Spinal cord (tissue), 10 donors: ENCODE data around the gene CPT1C. TPM values are rescaled to one million over a fixed set of nuclear protein-coding genes. Genes with fewer than 3 reads are reported as not detected.

Source experiments
- DNase-seq, 6 donors: peaks; one replicate each; pipeline versions ENCODE4 v3.0.0 to v3.0.0-alpha.2; 2013 to 2015; ENCODE audit warnings: low spot score in 6 of 6, low read depth in 4 of 6
- H3K27ac ChIP-seq: one replicate; pipeline ENCODE4 v1.5.1; 2013; ENCODE audit warnings: low read depth, low read length, control low read depth
- H3K27me3 ChIP-seq: one replicate; pipeline ENCODE4 v1.6.1; 2013; ENCODE audit warnings: low read length; ENCODE audit not compliant: control insufficient read depth, insufficient read depth
- H3K36me3 ChIP-seq: one replicate; pipeline ENCODE4 v1.6.1; 2013; ENCODE audit warnings: low read length; ENCODE audit not compliant: control insufficient read depth, insufficient read depth
- H3K4me1 ChIP-seq: one replicate; pipeline ENCODE4 v1.6.1; 2013; ENCODE audit warnings: low read length; ENCODE audit not compliant: control insufficient read depth, insufficient read depth
- H3K4me3 ChIP-seq: one replicate; pipeline ENCODE4 v1.5.1; 2013; ENCODE audit warnings: low read depth, low read length, control low read depth
- H3K9me3 ChIP-seq: one replicate; pipeline ENCODE4 v1.6.1; 2013; ENCODE audit warnings: low read length; ENCODE audit not compliant: control insufficient read depth, insufficient read depth
- WGBS: methylation state at CpG from one replicate; pipeline ENCODE4 v1.1.5; 2013; ENCODE audit warnings: missing lambda C conversion rate; ENCODE audit not compliant: insufficient coverage; 5-methylcytosine and 5-hydroxymethylcytosine counted together
- long read RNA-seq, 4 donors: transcript quantifications; one replicate each; lab custom pipeline, GENCODE V29; 2026
- polyA plus RNA-seq, 2 donors: library from polyadenylated mRNA; unstranded; fragments of 120-200 nt; gene quantifications; one replicate each; pipeline ENCODE4 v1.2.1, GENCODE V29; 2013; ENCODE audit not compliant: insufficient read length in 2 of 2
- total RNA-seq, 2 donors: library from RNA; depleted of rRNA in 1 of 2; stranded (reverse); fragments of 120-200 nt in 1 of 2; fragments of >200 nt in 1 of 2; gene quantifications; one replicate each; pipeline versions ENCODE4 v1.2.3 to v1.2.4, GENCODE V29; 2013 to 2014
- donor health status: healthy.

The CPT1C gene
- total RNA-seq: 10 to 100 TPM; 23.2 to 32.4 TPM
- polyA plus RNA-seq: 100 to 1,000 TPM; 110 to 128 TPM
- long read RNA-seq, donor 1, transcript CPT1C-210 (4 exons, 812 nt): major isoform, 7 of 10 reads
- long read RNA-seq, donor 1, partial matches to known transcripts: 0 of 10 reads
- long read RNA-seq, donor 1, other reads (novel, unspliced or antisense): 0 of 10 reads
- long read RNA-seq, donor 2: 0 reads
- long read RNA-seq, donor 3, partial matches to known transcripts: 0 of 3 reads
- long read RNA-seq, donor 3, other reads (novel, unspliced or antisense): 0 of 3 reads
- long read RNA-seq, donor 4, partial matches to known transcripts: 0 of 4 reads
- long read RNA-seq, donor 4, other reads (novel, unspliced or antisense): 0 of 4 reads

- WGBS: 0% methylated on average over 38 of the region's 38 CpGs
- Histone ChIP-seq H3K9me3 (no peaks in the 10 kb centered on the region), H3K36me3 (peaks cover 57% of the 10 kb centered on the region), H3K4me1 (peaks cover 47% of the 10 kb centered on the region), H3K4me3 (peak within 1 kb of the TSS; percentile 73), H3K27me3 (peaks cover 6% of the 10 kb centered on the region), H3K27ac (peak within 1 kb of the TSS; percentile 87)
- peak in 5 of 6 donors; percentile 89 to 99 (median 95) for DNase-seq
These were observed at the start of gene CPT1C for GRCh38 chr19:49690656-49691242. TSS of gene CPT1C (plus strand) at chr19:49691116. CDS start at chr19:49692253, 1,137 bp downstream.

- H3K4me1 ChIP-seq: peaks cover 48% of the 10 kb centered on the region
- under 1% methylated on average over 87 of the region's 87 CpGs for WGBS
- peak; percentile 93 to 100 (median 98) for DNase-seq
- H3K9me3 ChIP-seq: no peaks in the 10 kb centered on the region
- H3K4me3 ChIP-seq: peak within 1 kb of the TSS; percentile 99
- peaks cover 24% of the 10 kb centered on the region for H3K36me3 ChIP-seq
- H3K27me3 ChIP-seq: peaks cover 2% of the 10 kb centered on the region
- H3K27ac ChIP-seq: peak within 1 kb of the TSS; percentile 100
These were observed 49.0 kb upstream of the CPT1C start, which contains the start of gene SCAF1 for GRCh38 chr19:49641688-49642491. TSS of gene SCAF1 (plus strand) at chr19:49642209. CDS start at chr19:49645027, 2,818 bp downstream.

- DNase-seq: peak in 1 of 6 donors; percentile 42
- peaks cover 46% of the 10 kb centered on the region for H3K4me1 ChIP-seq
- H3K36me3 ChIP-seq: peaks cover 31% of the 10 kb centered on the region
- H3K9me3 ChIP-seq: no peaks in the 10 kb centered on the region
- 2% methylated on average over 3 of the region's 5 CpGs for WGBS
- peaks cover 2% of the 10 kb centered on the region for H3K27me3 ChIP-seq
- H3K4me3 ChIP-seq: peak overlapping the region; percentile 99
- H3K27ac ChIP-seq: peak overlapping the region; percentile 100
These were observed 48.4 kb upstream of the CPT1C start for GRCh38 chr19:49642492-49643035.

GRCh38 chr19:49643466-49643865 lies 47.5 kb upstream of the CPT1C start:
- Histone ChIP-seq H3K4me1 (peaks cover 39% of the 10 kb centered on the region), H3K4me3 (no peak overlapping the region), H3K9me3 (no peaks in the 10 kb centered on the region), H3K36me3 (peaks cover 40% of the 10 kb centered on the region), H3K27ac (no peak overlapping the region), H3K27me3 (no peaks in the 10 kb centered on the region)
- no peak for DNase-seq
- WGBS: 81% methylated on average over 2 of the region's 2 CpGs

- H3K27ac ChIP-seq: no peak overlapping the region
- no peaks in the 10 kb centered on the region for H3K27me3 ChIP-seq
- DNase-seq: no peak
- 98% methylated on average over 11 of the region's 11 CpGs for WGBS
- H3K4me1 ChIP-seq: peaks cover 23% of the 10 kb centered on the region
- H3K36me3 ChIP-seq: peaks cover 58% of the 10 kb centered on the region
- no peak overlapping the region for H3K4me3 ChIP-seq
- H3K9me3 ChIP-seq: no peaks in the 10 kb centered on the region
These were observed 45.3 kb upstream of the CPT1C start for GRCh38 chr19:49645592-49645991.

- Histone ChIP-seq H3K4me3 (no peak overlapping the region), H3K9me3 (no peaks in the 10 kb centered on the region), H3K36me3 (peaks cover 62% of the 10 kb centered on the region), H3K27ac (no peak overlapping the region), H3K27me3 (no peaks in the 10 kb centered on the region), H3K4me1 (peaks cover 19% of the 10 kb centered on the region)
- WGBS: 94% methylated on average over 12 of the region's 13 CpGs
- no peak for DNase-seq
These were observed 44.9 kb upstream of the CPT1C start for GRCh38 chr19:49645995-49646394.

GRCh38 chr19:49646586-49646985 lies 44.3 kb upstream of the CPT1C start:
- no peaks in the 10 kb centered on the region for H3K27me3 ChIP-seq
- H3K9me3 ChIP-seq: no peaks in the 10 kb centered on the region
- peaks cover 67% of the 10 kb centered on the region for H3K36me3 ChIP-seq
- WGBS: 94% methylated on average over 11 of the region's 17 CpGs
- H3K4me1 ChIP-seq: peaks cover 13% of the 10 kb centered on the region
- H3K4me3 ChIP-seq: no peak overlapping the region
- DNase-seq: no peak
- H3K27ac ChIP-seq: no peak overlapping the region

- peaks cover 91% of the 10 kb centered on the region for H3K36me3 ChIP-seq
- no peak for DNase-seq
- WGBS: 96% methylated on average over 62 of the region's 72 CpGs
These were observed 39.7 kb upstream of the CPT1C start for GRCh38 chr19:49651029-49651819.

More at GRCh38 chr19:49651029-49651819, 39.7 kb upstream of the CPT1C start:
- Histone ChIP-seq H3K27ac (no peak overlapping the region), H3K9me3 (no peaks in the 10 kb centered on the region), H3K4me1 (no peaks in the 10 kb centered on the region), H3K27me3 (no peaks in the 10 kb centered on the region), H3K4me3 (no peak overlapping the region)
